Measurements from ENCODE around the gene AKT1S1.

DNA sequence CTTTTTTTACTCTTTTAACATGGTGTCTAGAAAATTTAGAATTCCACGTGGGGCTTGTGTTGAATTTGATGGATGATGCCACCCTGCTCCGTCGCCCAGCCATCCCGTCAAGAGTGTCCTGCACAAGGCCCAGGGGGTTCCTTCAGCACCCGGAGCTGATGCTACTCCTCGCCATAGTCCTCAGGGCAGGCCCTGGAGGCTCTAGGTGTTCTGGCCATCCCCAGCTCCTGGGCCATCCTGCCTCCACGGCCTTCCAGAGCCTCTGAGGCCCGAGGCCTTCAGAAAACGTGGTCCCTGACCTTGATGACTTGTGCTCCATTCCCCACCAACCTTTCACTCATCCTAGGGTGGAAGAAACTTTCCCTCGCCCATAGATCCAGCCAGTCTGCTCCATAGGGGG, 3.3 kb downstream of the AKT1S1 start:
- no peak for TF ChIP-seq EZH2phosphoT487 (IDR thresholded peaks at IDR 0.05; ENCODE audit: low read depth, severe bottlenecking, unreplicated experiment)
- TF ChIP-seq CTCF (IDR thresholded peaks at IDR 0.05; ENCODE audit: poor library complexity), result no peak
